ENCODE results near the gene IQGAP2. TPM values are rescaled to one million over a fixed set of nuclear protein-coding genes. Genes with fewer than 3 reads are reported as not detected.
A peak's percentile ranks its signal among the peaks of the same experiment; 100 is the strongest.
"Not testable (repeated sequence)": the region's sequence is repeated elsewhere in the genome, so short reads cannot be mapped to it uniquely, and the experiment has no call there.

IQGAP2 gene
- total RNA-seq, 1 donor from 2014 or later = not detected

GRCh38 chr5:76546497-76547102 is 143.5 kb downstream of the IQGAP2 start:
- no peak for TF ChIP-seq CTCF (IDR thresholded peaks at IDR 0.05; ENCODE audit: insufficient read depth, low read length, severe bottlenecking)

GRCh38 chr5:76547242-76547890 is 144.3 kb downstream of the IQGAP2 start:
- no peaks in the 10 kb centered on the region for H3K27me3 ChIP-seq (ENCODE audit: control insufficient read depth, insufficient read depth, low read length)
- no peaks in the 10 kb centered on the region for H3K36me3 ChIP-seq (ENCODE audit: control insufficient read depth, insufficient read depth, low read length)
- no peak for TF ChIP-seq CTCF (IDR thresholded peaks at IDR 0.05; ENCODE audit: insufficient read depth, low read length, severe bottlenecking)
- no peak overlapping the region for H3K4me3 ChIP-seq (ENCODE audit: low read depth, low read length)
- DNase-seq (ENCODE audit: low read depth) (peak; percentile 30), FAIRE-seq (no peak)

More at GRCh38 chr5:76546497-76547102, 143.5 kb downstream of the IQGAP2 start:
- H3K4me3 ChIP-seq (ENCODE audit: low read depth, low read length) = no peak overlapping the region
- no peaks in the 10 kb centered on the region for H3K27me3 ChIP-seq (ENCODE audit: control insufficient read depth, insufficient read depth, low read length)
- DNase-seq (ENCODE audit: low read depth) = no peak
- no peak for FAIRE-seq
- no peaks in the 10 kb centered on the region for H3K36me3 ChIP-seq (ENCODE audit: control insufficient read depth, insufficient read depth, low read length)

GRCh38 chr5:76547891-76548524 is 144.9 kb downstream of the IQGAP2 start:
- no peak for TF ChIP-seq CTCF (IDR thresholded peaks at IDR 0.05; ENCODE audit: insufficient read depth, low read length, severe bottlenecking)
- H3K27me3 ChIP-seq (ENCODE audit: control insufficient read depth, insufficient read depth, low read length) = no peaks in the 10 kb centered on the region
- H3K36me3 ChIP-seq (ENCODE audit: control insufficient read depth, insufficient read depth, low read length) = no peaks in the 10 kb centered on the region
- H3K4me3 ChIP-seq (ENCODE audit: low read depth, low read length) = no peak overlapping the region
- FAIRE-seq = no peak
- no peak for DNase-seq (ENCODE audit: low read depth)

DNA sequence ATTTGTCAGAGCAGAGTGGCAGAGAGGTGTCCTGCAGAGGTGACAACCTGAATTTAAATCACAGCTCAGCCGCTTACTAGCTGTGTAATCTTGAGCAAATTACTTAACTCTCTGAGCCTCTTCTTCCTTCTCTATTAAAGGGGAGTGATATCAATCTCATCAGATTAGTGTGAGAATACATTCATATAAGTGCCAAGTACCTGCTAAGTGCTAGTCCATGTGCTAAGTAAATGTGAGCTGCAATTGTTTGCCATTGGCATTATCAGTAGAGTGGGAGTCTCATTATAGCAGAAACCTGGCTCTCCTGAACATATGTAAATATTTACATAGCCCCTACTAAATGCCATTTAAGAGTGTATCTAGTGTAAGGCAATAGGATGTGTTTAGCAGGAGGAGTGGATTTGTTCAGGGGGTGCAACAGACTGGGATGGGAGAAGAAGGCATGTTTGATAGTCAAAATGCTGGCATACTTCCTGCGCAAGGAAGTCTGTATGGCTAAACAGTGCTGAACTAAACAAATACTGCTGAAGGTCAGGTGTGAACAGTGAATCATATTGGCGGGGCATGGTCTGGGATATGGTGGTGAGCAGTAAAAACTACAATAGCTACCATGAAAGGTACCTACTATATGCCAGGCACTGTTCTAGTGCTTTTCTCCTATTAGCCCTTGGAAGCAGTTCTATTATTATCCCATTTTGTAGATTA is 145.6 kb downstream of the IQGAP2 start:
- DNase-seq (ENCODE audit: low read depth) = peak; percentile 10
- TF ChIP-seq CTCF (IDR thresholded peaks at IDR 0.05; ENCODE audit: insufficient read depth, low read length, severe bottlenecking) = no peak
- no peak for FAIRE-seq
- Histone ChIP-seq H3K27me3 (ENCODE audit: control insufficient read depth, insufficient read depth, low read length) (no peaks in the 10 kb centered on the region), H3K36me3 (ENCODE audit: control insufficient read depth, insufficient read depth, low read length) (no peaks in the 10 kb centered on the region), H3K4me3 (ENCODE audit: low read depth, low read length) (no peak overlapping the region)

DNA sequence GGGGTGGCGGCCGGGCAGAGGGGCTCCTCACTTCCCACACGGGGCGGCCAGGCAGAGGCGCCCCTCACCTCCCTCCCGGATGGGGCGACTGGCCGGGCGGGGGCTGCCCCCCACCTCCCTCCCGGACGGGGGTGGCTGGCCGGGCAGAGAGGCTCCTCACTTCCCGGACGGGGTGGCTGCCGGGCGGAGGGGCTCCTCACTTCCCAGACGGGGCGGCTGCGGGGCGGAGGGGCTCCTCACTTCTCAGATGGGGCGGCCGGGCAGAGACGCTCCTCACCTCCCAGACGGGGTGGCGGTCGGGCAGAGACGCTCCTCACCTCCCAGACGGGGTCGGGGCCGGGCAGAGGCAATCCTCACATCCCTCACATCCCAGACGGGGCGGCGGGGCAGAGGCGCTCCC is 147.8 kb downstream of the IQGAP2 start:
- not testable (repeated sequence) for H3K27me3 ChIP-seq (ENCODE audit: control insufficient read depth, insufficient read depth, low read length); H3K36me3 ChIP-seq (ENCODE audit: control insufficient read depth, insufficient read depth, low read length); DNase-seq (ENCODE audit: low read depth); FAIRE-seq; H3K4me3 ChIP-seq (ENCODE audit: low read depth, low read length)

DNA sequence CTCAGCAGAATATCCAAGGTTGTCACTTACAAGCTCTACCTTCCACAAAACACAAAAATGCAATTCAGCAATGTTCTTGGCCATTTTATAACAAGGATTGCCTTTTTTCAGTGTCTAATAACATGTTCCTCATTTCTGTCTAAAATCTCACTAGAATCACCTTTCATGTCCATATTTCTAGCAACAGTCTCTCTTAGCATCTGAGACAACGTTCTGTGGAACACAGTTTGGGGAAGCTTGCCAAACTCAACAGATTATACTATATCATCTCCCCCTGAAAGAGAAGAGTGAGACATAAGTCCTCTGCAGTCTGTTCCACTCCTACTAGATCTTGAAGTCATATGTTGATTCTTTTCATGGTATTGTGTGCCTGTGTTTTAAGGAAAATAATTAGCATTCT is 149.5 kb downstream of the IQGAP2 start:
- no peak for TF ChIP-seq CTCF (IDR thresholded peaks at IDR 0.05; ENCODE audit: insufficient read depth, low read length, severe bottlenecking)
- FAIRE-seq = no peak
- no peaks in the 10 kb centered on the region for H3K27me3 ChIP-seq (ENCODE audit: control insufficient read depth, insufficient read depth, low read length)
- no peak overlapping the region for H3K4me3 ChIP-seq (ENCODE audit: low read depth, low read length)
- no peaks in the 10 kb centered on the region for H3K36me3 ChIP-seq (ENCODE audit: control insufficient read depth, insufficient read depth, low read length)
- no peak for DNase-seq (ENCODE audit: low read depth)
